Uterus (tissue), 4 donors: Measurements from ENCODE around the gene ZNF644. TPM values are rescaled to one million over a fixed set of nuclear protein-coding genes. Genes with fewer than 3 reads are reported as not detected.

ENCODE experiments used
- DNase-seq, 2 donors: peaks; one replicate each; pipeline ENCODE4 v3.0.0-alpha.2; 2019 to 2020
- H3K27ac ChIP-seq, 2 donors: fragments of 200-600 bp; sonication (generic); 1 replicate in 1 of 2; 2 replicates in 1 of 2; pipeline ENCODE4 v1.5.1; 2016 to 2018
- H3K27me3 ChIP-seq, 2 donors: fragments of 200-600 bp; sonication (generic); one replicate each; pipeline ENCODE4 v1.5.1; 2018 to 2019; ENCODE audit warnings: control low read depth in 1 of 2
- H3K36me3 ChIP-seq, 2 donors: fragments of 200-600 bp; sonication (generic); one replicate each; pipeline ENCODE4 v1.5.1; 2019; ENCODE audit warnings: control low read depth in 1 of 2
- H3K4me1 ChIP-seq, 2 donors: fragments of 200-600 bp; sonication (generic); one replicate each; pipeline ENCODE4 v1.5.1; 2018 to 2019; ENCODE audit warnings: control low read depth in 1 of 2
- H3K4me3 ChIP-seq, 2 donors: fragments of 200-600 bp; sonication (generic); 1 replicate in 1 of 2; 2 replicates in 1 of 2; pipeline ENCODE4 v1.5.1; 2018 to 2019; ENCODE audit warnings: mild to moderate bottlenecking in 1 of 2
- H3K9me3 ChIP-seq, 2 donors: fragments of 200-600 bp; sonication (generic); one replicate each; pipeline ENCODE4 v1.5.1; 2019; ENCODE audit warnings: control low read depth in 1 of 2
- CTCF ChIP-seq, 4 experiments: fragments of 200-600 bp in 2 of 4; fragments of 450-650 bp in 2 of 4; sonication (generic) in 2 of 4; IDR thresholded peaks; one replicate each; pipeline ENCODE4 v1.5.1; 2016 to 2019; ENCODE audit warnings: antibody characterized with exemption in 4 of 4, mild to moderate bottlenecking in 2 of 4, moderate library complexity in 1 of 4
- POLR2A ChIP-seq, 2 donors: fragments of 450-650 bp; IDR thresholded peaks; one replicate each; pipeline ENCODE4 v1.6.1; 2016; ENCODE audit warnings: antibody characterized with exemption in 2 of 2, mild to moderate bottlenecking in 1 of 2, moderate library complexity in 1 of 2
- intact Hi-C: fragments of 100-400 bp; cut with DNase I; formaldehyde crosslinking; loops from one replicate; pipeline ENCODE4 v1.15.1; 2023; ENCODE audit warnings: low total_unique reads
- total RNA-seq, 4 donors: library from RNA; depleted of rRNA in 3 of 4; stranded (reverse); fragments of >200 nt in 3 of 4; gene quantifications; one replicate each; pipeline versions ENCODE4 v1.1.0 to v1.2.4, GENCODE V29; 2014 to 2023
- donor health status: DM: yes; HTN: yes; CAD: no.

The ZNF644 gene
- total RNA-seq, 4 donors from 2014 or later: 51.7 to 167 (median 93.3) TPM

GRCh38 chr1:90924982-90925381 lies 96.9 kb downstream of the ZNF644 start:
- Histone ChIP-seq H3K4me1 (no peaks in the 10 kb centered on the region), H3K27ac (no peak overlapping the region), H3K27me3 (no peaks in the 10 kb centered on the region), H3K36me3 (no peaks in the 10 kb centered on the region), H3K4me3 (no peak overlapping the region), H3K9me3 (no peaks in the 10 kb centered on the region)
- no peak for TF ChIP-seq POLR2A (IDR thresholded peaks at IDR 0.05)
- no peak for TF ChIP-seq CTCF (IDR thresholded peaks at IDR 0.05)
- DNase-seq: no peak
- intact Hi-C loops: no loop called here

GRCh38 chr1:90922996-90923395 lies 98.8 kb downstream of the ZNF644 start:
- Histone ChIP-seq H3K27ac (peak overlapping the region in 1 of 2 donors; percentile 1), H3K4me1 (no peaks in the 10 kb centered on the region), H3K9me3 (no peaks in the 10 kb centered on the region), H3K36me3 (no peaks in the 10 kb centered on the region), H3K4me3 (no peak overlapping the region), H3K27me3 (no peaks in the 10 kb centered on the region)
- intact Hi-C loops: no loop called here
- no peak for DNase-seq
- TF ChIP-seq CTCF (IDR thresholded peaks at IDR 0.05): no peak
- no peak for TF ChIP-seq POLR2A (IDR thresholded peaks at IDR 0.05)

GRCh38 chr1:90922202-90922601 lies 99.6 kb downstream of the ZNF644 start:
- TF ChIP-seq CTCF (IDR thresholded peaks at IDR 0.05) (no peak), POLR2A (IDR thresholded peaks at IDR 0.05) (no peak)
- H3K9me3 ChIP-seq: no peaks in the 10 kb centered on the region
- DNase-seq: no peak
- H3K27ac ChIP-seq: no peak overlapping the region
- no peaks in the 10 kb centered on the region for H3K36me3 ChIP-seq
- no peaks in the 10 kb centered on the region for H3K27me3 ChIP-seq
- no peaks in the 10 kb centered on the region for H3K4me1 ChIP-seq
- no peak overlapping the region for H3K4me3 ChIP-seq
- intact Hi-C loops: no loop called here

GRCh38 chr1:90919900-90920299 lies 101.9 kb downstream of the ZNF644 start:
- DNase-seq: no peak
- TF ChIP-seq CTCF (IDR thresholded peaks at IDR 0.05) (no peak), POLR2A (IDR thresholded peaks at IDR 0.05) (no peak)
- no peaks in the 10 kb centered on the region for H3K36me3 ChIP-seq
- no peaks in the 10 kb centered on the region for H3K9me3 ChIP-seq
- no peaks in the 10 kb centered on the region for H3K27me3 ChIP-seq
- intact Hi-C loops: no loop called here
- no peak overlapping the region for H3K27ac ChIP-seq
- no peaks in the 10 kb centered on the region for H3K4me1 ChIP-seq
- no peak overlapping the region for H3K4me3 ChIP-seq

- H3K27me3 ChIP-seq: no peaks in the 10 kb centered on the region
- DNase-seq: no peak
- intact Hi-C loops: no loop called here
Measured at GRCh38 chr1:90919190-90919719, 102.6 kb downstream of the ZNF644 start.

More at GRCh38 chr1:90919190-90919719, 102.6 kb downstream of the ZNF644 start:
- Histone ChIP-seq H3K9me3 (no peaks in the 10 kb centered on the region), H3K4me3 (no peak overlapping the region), H3K4me1 (no peaks in the 10 kb centered on the region), H3K27ac (no peak overlapping the region), H3K36me3 (no peaks in the 10 kb centered on the region)
- TF ChIP-seq CTCF (IDR thresholded peaks at IDR 0.05) (no peak), POLR2A (IDR thresholded peaks at IDR 0.05) (no peak)
